Upper lobe of right lung (tissue), 1 donor: ENCODE data around the gene EDAR. TPM values are rescaled to one million over a fixed set of nuclear protein-coding genes. Genes with fewer than 3 reads are reported as not detected.

ENCODE experiments used
- ATAC-seq: fragments of 200-7000 bp; cut with Tn5 transposase; one replicate; pipeline ENCODE4 v1.9.1; 2020; ENCODE audit warnings: mild to moderate bottlenecking, moderate library complexity
- DNase-seq: peaks from one replicate; pipeline ENCODE4 v3.0.0-alpha.2; 2020
- H3K27ac ChIP-seq: fragments of 200-600 bp; one replicate; pipeline ENCODE4 v1.8.0; 2022
- H3K27me3 ChIP-seq: fragments of 200-600 bp; one replicate; pipeline ENCODE4 v1.8.0; 2022; ENCODE audit warnings: mild to moderate bottlenecking
- H3K36me3 ChIP-seq: fragments of 200-600 bp; one replicate; pipeline ENCODE4 v1.8.0; 2022
- H3K4me1 ChIP-seq: fragments of 200-600 bp; one replicate; pipeline ENCODE4 v1.8.0; 2022
- H3K4me3 ChIP-seq: fragments of 200-600 bp; one replicate; pipeline ENCODE4 v1.8.0; 2022; ENCODE audit warnings: mild to moderate bottlenecking
- H3K9me3 ChIP-seq: fragments of 200-600 bp; one replicate; pipeline ENCODE4 v1.8.0; 2022
- intact Hi-C: fragments of 100-400 bp; cut with DNase I; formaldehyde crosslinking; loops from one replicate; pipeline ENCODE4 v1.11.0; 2022
- total RNA-seq: library from RNA; stranded (reverse); fragmentation: NEBNext Ultra II Directional; extraction: Animal tissue kit (Norgen Biotek cat#: 25700); gene quantifications from one replicate; pipeline ENCODE4 v1.2.1, GENCODE V29; 2021
- TF ChIP-seq, protein P1 (sequence below): fragments of 200-600 bp; IDR thresholded peaks from one replicate; pipeline ENCODE4 v1.8.0; 2022; ENCODE audit warnings: antibody characterized with exemption
- donor health status: DM: no; HTN: yes; CAD: no; lungs with severe emphysema.

Gene EDAR
- total RNA-seq, 1 donor from 2014 or later = 0.20 TPM

DNA sequence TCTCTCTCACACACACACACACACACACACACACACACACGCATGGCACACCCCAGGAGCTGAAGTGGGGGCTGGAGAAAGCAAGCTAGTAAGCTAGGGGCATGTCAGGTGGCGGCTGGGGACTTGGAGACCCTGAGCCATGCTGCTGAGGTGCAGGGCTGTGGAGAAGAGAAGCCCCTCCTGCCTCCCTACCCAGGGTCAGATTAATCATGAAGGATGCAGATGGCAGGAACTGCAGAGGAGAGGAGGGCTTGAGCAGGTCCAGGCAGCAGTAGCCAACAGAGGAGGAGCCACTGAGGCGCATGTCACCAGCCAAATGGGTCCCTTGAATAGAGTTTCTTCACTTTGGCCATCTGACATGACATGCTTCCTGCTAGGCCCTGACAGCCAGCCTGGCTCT, 9.6 kb downstream of the EDAR start:
- no peaks in the 10 kb centered on the region for H3K9me3 ChIP-seq
- no peaks in the 10 kb centered on the region for H3K4me1 ChIP-seq
- H3K27me3 ChIP-seq = no peaks in the 10 kb centered on the region
- H3K27ac ChIP-seq = no peak overlapping the region
- ATAC-seq (no peak), DNase-seq (no peak)
- no peak overlapping the region for H3K4me3 ChIP-seq
- no peaks in the 10 kb centered on the region for H3K36me3 ChIP-seq
- TF ChIP-seq, protein P1, sequence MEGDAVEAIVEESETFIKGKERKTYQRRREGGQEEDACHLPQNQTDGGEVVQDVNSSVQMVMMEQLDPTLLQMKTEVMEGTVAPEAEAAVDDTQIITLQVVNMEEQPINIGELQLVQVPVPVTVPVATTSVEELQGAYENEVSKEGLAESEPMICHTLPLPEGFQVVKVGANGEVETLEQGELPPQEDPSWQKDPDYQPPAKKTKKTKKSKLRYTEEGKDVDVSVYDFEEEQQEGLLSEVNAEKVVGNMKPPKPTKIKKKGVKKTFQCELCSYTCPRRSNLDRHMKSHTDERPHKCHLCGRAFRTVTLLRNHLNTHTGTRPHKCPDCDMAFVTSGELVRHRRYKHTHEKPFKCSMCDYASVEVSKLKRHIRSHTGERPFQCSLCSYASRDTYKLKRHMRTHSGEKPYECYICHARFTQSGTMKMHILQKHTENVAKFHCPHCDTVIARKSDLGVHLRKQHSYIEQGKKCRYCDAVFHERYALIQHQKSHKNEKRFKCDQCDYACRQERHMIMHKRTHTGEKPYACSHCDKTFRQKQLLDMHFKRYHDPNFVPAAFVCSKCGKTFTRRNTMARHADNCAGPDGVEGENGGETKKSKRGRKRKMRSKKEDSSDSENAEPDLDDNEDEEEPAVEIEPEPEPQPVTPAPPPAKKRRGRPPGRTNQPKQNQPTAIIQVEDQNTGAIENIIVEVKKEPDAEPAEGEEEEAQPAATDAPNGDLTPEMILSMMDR = no peak
- intact Hi-C loops = no loop called here

DNA sequence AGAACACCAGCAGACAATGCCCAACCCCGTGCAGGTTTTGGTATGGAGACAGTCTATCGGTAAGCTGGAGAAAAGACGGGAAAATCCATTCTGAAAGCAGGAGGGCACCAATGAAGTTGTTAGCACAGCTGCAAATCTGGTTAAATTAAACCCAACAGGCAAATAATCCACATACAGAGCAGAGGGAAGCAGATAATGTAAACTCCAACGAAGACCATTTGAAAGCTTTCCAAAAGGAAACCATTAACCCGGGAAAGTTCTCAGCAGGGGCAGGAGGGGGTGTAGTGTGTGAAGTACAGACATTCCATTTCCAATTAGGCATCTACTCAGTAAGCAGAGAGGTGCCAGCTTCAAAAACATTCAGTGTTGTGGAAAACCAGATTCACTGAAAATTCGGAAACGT, 10.3 kb downstream of the EDAR start:
- intact Hi-C loops = no loop called here
- Histone ChIP-seq H3K4me1 (no peaks in the 10 kb centered on the region), H3K4me3 (no peak overlapping the region), H3K36me3 (no peaks in the 10 kb centered on the region), H3K27me3 (no peaks in the 10 kb centered on the region), H3K27ac (no peak overlapping the region), H3K9me3 (no peaks in the 10 kb centered on the region)
- DNase-seq (no peak), ATAC-seq (no peak)
- TF ChIP-seq, protein P1 = no peak

DNA sequence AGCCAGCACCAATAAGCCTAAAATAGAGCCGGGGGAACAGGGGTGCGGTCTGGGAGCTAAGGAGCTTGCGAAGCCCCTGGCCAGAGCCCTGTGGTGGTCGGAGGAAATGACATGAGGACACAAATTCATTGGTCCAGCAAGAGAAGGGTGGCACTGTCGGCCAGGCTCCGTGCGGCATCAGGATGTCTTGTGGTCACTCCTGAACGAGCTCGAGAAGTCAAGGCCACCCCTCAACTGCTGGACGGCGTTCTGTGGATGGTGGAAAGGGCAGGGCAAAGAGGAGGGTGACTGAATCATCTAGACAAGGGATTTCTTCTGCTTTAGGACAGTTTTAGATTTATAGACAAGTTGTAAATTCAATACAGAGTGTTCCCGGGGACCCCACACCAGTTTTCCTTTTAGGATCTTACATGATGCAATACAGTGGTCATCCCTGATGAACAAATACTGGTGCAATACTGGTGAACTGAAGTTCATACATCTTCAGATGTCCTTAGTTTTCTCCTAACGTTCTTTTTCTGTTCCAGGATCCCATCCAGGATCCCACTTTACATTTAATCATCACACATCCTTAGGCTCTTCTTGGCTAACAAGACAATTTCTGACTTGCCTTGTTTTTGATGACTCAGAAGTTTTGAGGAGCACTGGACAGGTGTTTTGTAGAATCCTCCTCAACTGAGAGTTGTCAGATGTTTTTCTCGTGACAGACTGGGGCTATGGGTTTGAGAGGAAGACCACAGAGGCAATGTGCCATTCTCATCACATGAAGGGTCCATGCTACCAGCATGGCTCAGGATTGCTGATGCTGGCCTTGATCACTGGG, 13.2 kb downstream of the EDAR start:
- TF ChIP-seq, protein P1 = no peak
- H3K27ac ChIP-seq = no peak overlapping the region

DNA sequence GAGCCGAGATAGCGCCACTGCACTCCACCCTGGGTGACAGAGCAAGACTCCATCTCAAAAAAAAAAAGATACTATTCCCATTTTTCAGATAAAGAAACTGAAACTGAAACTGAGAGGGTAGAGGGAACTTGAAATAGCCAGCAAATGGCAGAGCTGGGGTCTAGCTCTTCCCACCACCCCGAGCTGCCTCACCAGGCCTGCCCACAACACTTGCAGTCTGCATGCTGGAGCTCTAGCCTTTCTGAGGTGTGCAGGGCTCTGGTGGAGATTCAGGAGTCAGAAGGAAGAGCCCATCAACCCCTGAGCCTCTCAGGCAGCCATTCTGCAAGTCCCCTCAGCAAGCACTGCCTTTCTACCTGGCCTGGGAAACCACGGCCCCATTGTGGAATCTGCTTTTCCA, 14.3 kb downstream of the EDAR start:
- ATAC-seq = no peak
- TF ChIP-seq, protein P1 = no peak
- DNase-seq = no peak
- H3K4me3 ChIP-seq = no peak overlapping the region
- intact Hi-C loops = no loop called here
- no peaks in the 10 kb centered on the region for H3K36me3 ChIP-seq
- no peaks in the 10 kb centered on the region for H3K27me3 ChIP-seq
- no peaks in the 10 kb centered on the region for H3K9me3 ChIP-seq
- H3K4me1 ChIP-seq = no peaks in the 10 kb centered on the region
- no peak overlapping the region for H3K27ac ChIP-seq

More for the DNA sequence above, 13.2 kb downstream of the EDAR start:
- ATAC-seq (no peak), DNase-seq (no peak)
- intact Hi-C loops = no loop called here
- no peaks in the 10 kb centered on the region for H3K4me1 ChIP-seq
- H3K9me3 ChIP-seq = no peaks in the 10 kb centered on the region
- H3K27me3 ChIP-seq = no peaks in the 10 kb centered on the region
- no peak overlapping the region for H3K4me3 ChIP-seq
- no peaks in the 10 kb centered on the region for H3K36me3 ChIP-seq

GRCh38 chr2:108972663-108973062, 16.4 kb downstream of the EDAR start:
- H3K27ac ChIP-seq = no peak overlapping the region
- intact Hi-C loops = no loop called here
- no peaks in the 10 kb centered on the region for H3K36me3 ChIP-seq
- no peak overlapping the region for H3K4me3 ChIP-seq
- H3K27me3 ChIP-seq = no peaks in the 10 kb centered on the region
- no peak for DNase-seq
- no peaks in the 10 kb centered on the region for H3K4me1 ChIP-seq
- TF ChIP-seq, protein P1 = no peak
- ATAC-seq = no peak
- no peaks in the 10 kb centered on the region for H3K9me3 ChIP-seq
